Measurements from ENCODE around the gene STK32A.

The STK32A gene

DNA sequence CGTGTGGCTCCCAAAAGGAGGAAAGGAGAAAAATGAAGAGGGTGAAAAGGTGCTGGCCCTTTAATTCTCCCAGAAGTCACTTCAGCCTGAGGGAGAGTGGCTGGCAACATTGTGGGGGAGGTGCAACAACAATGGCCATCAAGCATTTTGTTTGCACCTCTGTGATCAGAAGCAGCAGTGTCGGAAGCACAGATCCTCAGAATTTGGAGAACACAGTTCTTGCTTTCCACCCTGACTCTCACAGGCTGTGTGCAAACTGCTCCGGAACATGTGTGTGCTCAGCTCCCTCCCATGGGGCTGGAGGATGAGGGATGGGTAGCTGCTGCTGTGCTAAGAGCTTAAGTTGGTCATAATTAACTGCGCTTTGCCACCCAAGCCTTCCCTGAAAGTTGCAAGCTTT, 147.9 kb downstream of the STK32A start:
- H3K27me3 ChIP-seq (ENCODE audit: control insufficient read depth, low read length) = peaks cover 4% of the 10 kb centered on the region; the same call in 1 of the 2 replicates
- peaks cover 8% of the 10 kb centered on the region; the same call in 1 of the 2 replicates for H3K9me3 ChIP-seq (ENCODE audit: control insufficient read depth, insufficient read depth, low read length)
- no peaks in the 10 kb centered on the region for H3K79me2 ChIP-seq (ENCODE audit: control insufficient read depth, low read length)
- H3K4me1 ChIP-seq (ENCODE audit: control insufficient read depth, low read length) = no peaks in the 10 kb centered on the region
- TF ChIP-seq EZH2phosphoT487 (IDR thresholded peaks at IDR 0.05; ENCODE audit: borderline replicate concordance, low read length) = no peak
- TF ChIP-seq, protein P1, sequence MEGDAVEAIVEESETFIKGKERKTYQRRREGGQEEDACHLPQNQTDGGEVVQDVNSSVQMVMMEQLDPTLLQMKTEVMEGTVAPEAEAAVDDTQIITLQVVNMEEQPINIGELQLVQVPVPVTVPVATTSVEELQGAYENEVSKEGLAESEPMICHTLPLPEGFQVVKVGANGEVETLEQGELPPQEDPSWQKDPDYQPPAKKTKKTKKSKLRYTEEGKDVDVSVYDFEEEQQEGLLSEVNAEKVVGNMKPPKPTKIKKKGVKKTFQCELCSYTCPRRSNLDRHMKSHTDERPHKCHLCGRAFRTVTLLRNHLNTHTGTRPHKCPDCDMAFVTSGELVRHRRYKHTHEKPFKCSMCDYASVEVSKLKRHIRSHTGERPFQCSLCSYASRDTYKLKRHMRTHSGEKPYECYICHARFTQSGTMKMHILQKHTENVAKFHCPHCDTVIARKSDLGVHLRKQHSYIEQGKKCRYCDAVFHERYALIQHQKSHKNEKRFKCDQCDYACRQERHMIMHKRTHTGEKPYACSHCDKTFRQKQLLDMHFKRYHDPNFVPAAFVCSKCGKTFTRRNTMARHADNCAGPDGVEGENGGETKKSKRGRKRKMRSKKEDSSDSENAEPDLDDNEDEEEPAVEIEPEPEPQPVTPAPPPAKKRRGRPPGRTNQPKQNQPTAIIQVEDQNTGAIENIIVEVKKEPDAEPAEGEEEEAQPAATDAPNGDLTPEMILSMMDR (IDR thresholded peaks at IDR 0.05; ENCODE audit: low read depth, low read length, poor library complexity, severe bottlenecking) = no peak
- no peak overlapping the region for H3K4me3 ChIP-seq (ENCODE audit: low read length)
- no peak overlapping the region for H3K27ac ChIP-seq (ENCODE audit: low read depth, low read length)
- H3K9me2 ChIP-seq (replicated peaks; ENCODE audit: control insufficient read depth, low read length) = no peaks in the 10 kb centered on the region
- H3F3A ChIP-seq (ENCODE audit: control insufficient read depth, insufficient read depth) = no peaks in the 10 kb centered on the region
- no peaks in the 10 kb centered on the region for H3K36me3 ChIP-seq (ENCODE audit: control insufficient read depth, low read length)
- H3K4me2 ChIP-seq (ENCODE audit: low read length) = no peak overlapping the region
- H4K20me1 ChIP-seq (ENCODE audit: control insufficient read depth, insufficient read depth, low read depth, low read length) = no peaks in the 10 kb centered on the region

DNA sequence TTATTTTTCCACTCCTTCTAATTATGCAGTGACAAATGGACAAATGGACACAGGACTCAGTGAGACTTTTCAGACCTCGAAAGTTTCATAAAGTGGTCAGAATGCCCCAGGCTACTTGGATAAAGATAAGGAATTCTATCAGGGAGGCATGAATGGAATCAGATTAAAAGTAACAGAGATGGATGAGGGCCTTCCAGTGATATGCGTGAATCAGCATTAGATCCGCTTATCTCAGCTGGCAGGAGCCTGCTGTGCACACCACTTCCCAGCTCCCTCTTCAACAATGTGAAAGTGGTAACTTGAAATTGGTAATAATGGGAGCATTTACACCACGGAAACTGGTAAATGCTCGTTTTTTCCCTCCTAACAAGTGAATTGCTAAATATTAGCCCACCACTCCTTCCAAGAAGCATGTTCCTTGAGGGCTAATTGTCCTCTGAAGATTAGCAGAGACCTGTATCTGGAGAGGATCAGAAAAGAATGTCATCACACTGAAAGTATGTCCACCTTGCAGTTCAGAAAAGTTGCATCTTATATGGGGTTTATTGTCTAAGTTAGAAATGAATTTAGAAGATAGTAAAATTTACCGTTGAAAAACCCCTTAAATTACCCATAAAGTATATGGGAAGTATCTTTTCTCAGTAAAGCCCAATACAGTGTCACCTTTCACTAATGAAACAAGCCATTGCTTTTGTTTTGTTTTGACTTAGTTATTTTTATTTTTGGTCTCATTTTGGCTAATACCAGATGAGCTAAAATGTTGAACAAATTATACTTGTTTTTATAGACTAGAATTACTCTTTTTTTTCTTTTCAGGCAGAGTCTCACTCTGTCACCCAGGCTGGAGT, 149.7 kb downstream of the STK32A start:
- no peaks in the 10 kb centered on the region for H3F3A ChIP-seq (ENCODE audit: control insufficient read depth, insufficient read depth)
- H3K36me3 ChIP-seq (ENCODE audit: control insufficient read depth, low read length) = no peaks in the 10 kb centered on the region
- no peaks in the 10 kb centered on the region for H3K9me3 ChIP-seq (ENCODE audit: control insufficient read depth, insufficient read depth, low read length)
- TF ChIP-seq, protein P1 (IDR thresholded peaks at IDR 0.05; ENCODE audit: low read depth, low read length, poor library complexity, severe bottlenecking) = no peak
- no peak for TF ChIP-seq EZH2phosphoT487 (IDR thresholded peaks at IDR 0.05; ENCODE audit: borderline replicate concordance, low read length)
- no peaks in the 10 kb centered on the region for H3K79me2 ChIP-seq (ENCODE audit: control insufficient read depth, low read length)
- H3K27ac ChIP-seq (ENCODE audit: low read depth, low read length) = no peak overlapping the region
- H4K20me1 ChIP-seq (ENCODE audit: control insufficient read depth, insufficient read depth, low read depth, low read length) = no peaks in the 10 kb centered on the region
- H3K4me1 ChIP-seq (ENCODE audit: control insufficient read depth, low read length) = no peaks in the 10 kb centered on the region
- no peak overlapping the region for H3K4me3 ChIP-seq (ENCODE audit: low read length)
- H3K9me2 ChIP-seq (replicated peaks; ENCODE audit: control insufficient read depth, low read length) = no peaks in the 10 kb centered on the region
- peaks cover 8% of the 10 kb centered on the region; the same call in 1 of the 2 replicates for H3K27me3 ChIP-seq (ENCODE audit: control insufficient read depth, low read length)
- no peak overlapping the region for H3K4me2 ChIP-seq (ENCODE audit: low read length)

DNA sequence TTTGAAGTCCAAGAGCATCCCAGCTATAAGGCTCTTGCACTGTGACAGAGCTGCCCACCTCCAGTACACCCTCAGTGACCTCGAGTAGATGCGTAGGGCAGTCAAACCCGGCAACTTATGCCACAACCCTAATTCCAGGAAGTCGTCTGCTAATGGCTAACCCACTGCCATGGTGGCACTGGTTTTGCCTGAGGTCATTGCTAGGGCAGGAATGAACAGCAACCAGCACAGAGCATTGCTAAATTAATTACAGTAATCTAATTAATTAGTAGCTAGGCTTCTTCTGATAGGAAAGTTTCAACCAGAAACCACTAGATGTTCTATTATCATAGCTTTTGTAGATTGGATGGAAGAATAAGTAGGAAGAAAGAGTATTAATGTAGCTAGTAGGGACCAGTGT, 152.3 kb downstream of the STK32A start:
- no peak for TF ChIP-seq EZH2phosphoT487 (IDR thresholded peaks at IDR 0.05; ENCODE audit: borderline replicate concordance, low read length)
- TF ChIP-seq, protein P1 (IDR thresholded peaks at IDR 0.05; ENCODE audit: low read depth, low read length, poor library complexity, severe bottlenecking) = no peak
- Histone ChIP-seq H3K79me2 (ENCODE audit: control insufficient read depth, low read length) (no peaks in the 10 kb centered on the region), H3K4me2 (ENCODE audit: low read length) (no peak overlapping the region), H3K9me2 (replicated peaks; ENCODE audit: control insufficient read depth, low read length) (no peaks in the 10 kb centered on the region), H3K27me3 (ENCODE audit: control insufficient read depth, low read length) (peaks cover 13% of the 10 kb centered on the region; the same call in 1 of the 2 replicates), H3F3A (ENCODE audit: control insufficient read depth, insufficient read depth) (no peaks in the 10 kb centered on the region), H3K9me3 (ENCODE audit: control insufficient read depth, insufficient read depth, low read length) (no peaks in the 10 kb centered on the region), H3K36me3 (ENCODE audit: control insufficient read depth, low read length) (no peaks in the 10 kb centered on the region), H3K4me1 (ENCODE audit: control insufficient read depth, low read length) (no peaks in the 10 kb centered on the region), H3K27ac (ENCODE audit: low read depth, low read length) (no peak overlapping the region), H3K4me3 (ENCODE audit: low read length) (no peak overlapping the region), H4K20me1 (ENCODE audit: control insufficient read depth, insufficient read depth, low read depth, low read length) (no peaks in the 10 kb centered on the region)

All from DOHH2 (cell line).